Gastroesophageal sphincter (tissue), 3 donors: ENCODE measurements around the gene LAMB4.

Source experiments
- CTCF ChIP-seq, 4 experiments: fragments of 200-600 bp in 2 of 4; fragments of 450-650 bp in 2 of 4; sonication (generic) in 1 of 4; IDR thresholded peaks; one replicate each; pipeline ENCODE4 v1.5.1; 2017 to 2019; ENCODE audit warnings: antibody characterized with exemption in 4 of 4, mild to moderate bottlenecking in 2 of 4, moderate library complexity in 2 of 4
- POLR2A ChIP-seq, 2 donors: fragments of 450-650 bp; IDR thresholded peaks; one replicate each; pipeline ENCODE4 v1.6.1; 2017; ENCODE audit warnings: antibody characterized with exemption in 2 of 2, mild to moderate bottlenecking in 2 of 2, moderate library complexity in 1 of 2
- POLR2AphosphoS5 ChIP-seq: sonication (generic); formaldehyde crosslinking; IDR thresholded peaks from one replicate; pipeline ENCODE4 v1.6.1; 2017; ENCODE audit warnings: antibody characterized with exemption

GRCh38 chr7:108045154-108045553 is 85.0 kb downstream of the LAMB4 start:
- TF ChIP-seq CTCF (IDR thresholded peaks at IDR 0.05) (no peak), POLR2AphosphoS5 (no peak), POLR2A (IDR thresholded peaks at IDR 0.05) (no peak)
